ENCODE results near the gene SLX4.

- TF ChIP-seq POLR2AphosphoS5 (IDR thresholded peaks at IDR 0.05; ENCODE audit: low read depth, low read length): no peak
- no peak for TF ChIP-seq TAF1 (IDR thresholded peaks at IDR 0.05; ENCODE audit: borderline replicate concordance, insufficient read depth, low read length)
- TF ChIP-seq REST (IDR thresholded peaks at IDR 0.05; ENCODE audit: insufficient read depth in 1 of 2, low read depth in 2 of 2, low read length in 2 of 2): no peak
- no peak for TF ChIP-seq SIN3A (IDR thresholded peaks at IDR 0.05; ENCODE audit: borderline replicate concordance, insufficient read depth, low read length)
These were observed 27.7 kb upstream of the SLX4 start for GRCh38 chr16:3638916-3639644.
